CD8-positive, alpha-beta memory T cell (primary cell): ENCODE results near the gene TFDP1. TPM values are rescaled to one million over a fixed set of nuclear protein-coding genes. Genes with fewer than 3 reads are reported as not detected.

ENCODE experiments used
- CTCF ChIA-PET: fragments of 350-600 bp; sonication (Branson Sonifier 250); formaldehyde crosslinking; loops from one replicate; lab custom pipeline; 2021; ENCODE audit warnings: antibody characterized with exemption; lab: Charles Lee
- POLR2A ChIA-PET: fragments of 350-600 bp; sonication (Branson Sonifier 250); formaldehyde crosslinking; loops from one replicate; lab custom pipeline; 2021; ENCODE audit warnings: antibody characterized with exemption; lab: Charles Lee
- DNase-seq, 5 donors: peaks; one replicate each; pipeline versions ENCODE4 v3.0.0 to v3.0.0-alpha.2; 2020 to 2022; ENCODE audit warnings: mixed read lengths in 1 of 5
- H3K27ac ChIP-seq: one replicate; pipeline ENCODE4 v1.7.0; 2013; ENCODE audit warnings: low read depth, mild to moderate bottlenecking, low read length, moderate library complexity
- H3K27me3 ChIP-seq: 2 replicates; pipeline ENCODE4 v1.7.0; 2013; ENCODE audit warnings: low read length, mild to moderate bottlenecking; ENCODE audit not compliant: insufficient read depth, poor library complexity, severe bottlenecking
- H3K36me3 ChIP-seq: 2 replicates; pipeline ENCODE4 v1.7.0; 2013; ENCODE audit warnings: mild to moderate bottlenecking, low read length, moderate library complexity; ENCODE audit not compliant: insufficient read depth
- H3K4me1 ChIP-seq: 2 replicates; pipeline ENCODE4 v1.7.0; 2013; ENCODE audit warnings: mild to moderate bottlenecking, low read length, moderate library complexity; ENCODE audit not compliant: insufficient read depth
- H3K4me3 ChIP-seq: 2 replicates; pipeline ENCODE4 v1.7.0; 2013; ENCODE audit warnings: mild to moderate bottlenecking, low read length
- H3K9me3 ChIP-seq: 2 replicates; pipeline ENCODE4 v1.7.0; 2013; ENCODE audit warnings: mild to moderate bottlenecking, low read length
- H3K27ac Mint-ChIP-seq, 8 donors: one replicate each; pipeline ENCODE4 v1.8.0; 2020 to 2021; ENCODE audit warnings: mixed read lengths in 8 of 8, mild to moderate bottlenecking in 6 of 8, inconsistent platforms in 3 of 8, moderate library complexity in 3 of 8
- H3K27me3 Mint-ChIP-seq, 2 donors: one replicate each; pipeline ENCODE4 v1.8.0; 2020 to 2021; ENCODE audit warnings: mixed read lengths in 2 of 2, mild to moderate bottlenecking in 1 of 2, moderate library complexity in 1 of 2
- H3K36me3 Mint-ChIP-seq, 3 donors: one replicate each; pipeline ENCODE4 v1.8.0; 2020 to 2021; ENCODE audit warnings: mixed read lengths in 3 of 3, inconsistent platforms in 1 of 3, mild to moderate bottlenecking in 1 of 3
- H3K4me1 Mint-ChIP-seq, 3 donors: one replicate each; pipeline ENCODE4 v1.8.0; 2020 to 2021; ENCODE audit warnings: mixed read lengths in 3 of 3, inconsistent platforms in 1 of 3, mild to moderate bottlenecking in 1 of 3
- H3K4me3 Mint-ChIP-seq, 7 donors: one replicate each; pipeline ENCODE4 v1.8.0; 2020 to 2021; ENCODE audit warnings: mixed read lengths in 7 of 7, mild to moderate bottlenecking in 6 of 7, moderate library complexity in 4 of 7, inconsistent platforms in 2 of 7
- H3K9me3 Mint-ChIP-seq, 5 donors: one replicate each; pipeline ENCODE4 v1.8.0; 2020 to 2022; ENCODE audit warnings: mixed read lengths in 5 of 5, mild to moderate bottlenecking in 3 of 5, moderate library complexity in 2 of 5, inconsistent platforms in 1 of 5
- polyA plus RNA-seq: library from polyadenylated mRNA; unstranded; fragments of 300-500 nt; fragmentation: Illumina TruSeq; gene quantifications from one replicate; pipeline ENCODE4 v1.2.3, GENCODE V29; 2021
- total RNA-seq, 2 experiments: library from RNA; stranded (reverse); gene quantifications; one replicate each; pipeline ENCODE4 v1.2.3, GENCODE V29; 2021

Gene TFDP1
- total and polyA plus RNA-seq, 3 experiments from 2014 or later, result 59.6 to 184 (median 176) TPM

GRCh38 chr13:113611996-113612395 is 27.4 kb downstream of the TFDP1 start:
- ChIA-PET CTCF (no interaction called here), POLR2A (no interaction called here)

GRCh38 chr13:113612607-113613006 is 28.1 kb downstream of the TFDP1 start:
- CTCF ChIA-PET, result no interaction called here
- Histone ChIP-seq H3K27me3 (no peaks in the 10 kb centered on the region), H3K9me3 (no peaks in the 10 kb centered on the region), H3K4me1 (no peaks in the 10 kb centered on the region), H3K36me3 (peaks cover 9% of the 10 kb centered on the region), H3K4me3 (no peak overlapping the region), H3K27ac (no peak overlapping the region)
- Mint-ChIP-seq H3K4me3 (no peak overlapping the region), H3K27me3 (no peaks in the 10 kb centered on the region), H3K27ac (no peak overlapping the region), H3K9me3 (no peaks in the 10 kb centered on the region), H3K4me1 (peaks cover 9 to 12% (median 9%) of the 10 kb centered on the region in 3 donors), H3K36me3 (peaks cover 0 to 34% (median 11%) of the 10 kb centered on the region in 3 donors)
- DNase-seq, result no peak
- POLR2A ChIA-PET, result no interaction called here

More at GRCh38 chr13:113611996-113612395, 27.4 kb downstream of the TFDP1 start:
- Mint-ChIP-seq H3K27me3 (no peaks in the 10 kb centered on the region), H3K4me1 (peaks cover 9 to 15% (median 9%) of the 10 kb centered on the region in 3 donors), H3K27ac (no peak overlapping the region), H3K9me3 (no peaks in the 10 kb centered on the region), H3K36me3 (peaks cover 0 to 34% (median 11%) of the 10 kb centered on the region in 3 donors), H3K4me3 (no peak overlapping the region)
- H3K4me3 ChIP-seq, result no peak overlapping the region
- peaks cover 9% of the 10 kb centered on the region for H3K36me3 ChIP-seq
- no peak for DNase-seq
- H3K4me1 ChIP-seq, result no peaks in the 10 kb centered on the region
- H3K27me3 ChIP-seq, result no peaks in the 10 kb centered on the region
- no peaks in the 10 kb centered on the region for H3K9me3 ChIP-seq
- no peak overlapping the region for H3K27ac ChIP-seq

GRCh38 chr13:113613789-113614379 is 29.3 kb downstream of the TFDP1 start:
- Mint-ChIP-seq H3K4me1 (peaks cover 5 to 17% (median 10%) of the 10 kb centered on the region in 3 donors), H3K27ac (no peak overlapping the region), H3K9me3 (no peaks in the 10 kb centered on the region), H3K4me3 (no peak overlapping the region), H3K27me3 (no peaks in the 10 kb centered on the region), H3K36me3 (peaks cover 0 to 36% (median 7%) of the 10 kb centered on the region in 3 donors)
- Histone ChIP-seq H3K4me3 (no peak overlapping the region), H3K4me1 (no peaks in the 10 kb centered on the region), H3K36me3 (peaks cover 9% of the 10 kb centered on the region), H3K9me3 (no peaks in the 10 kb centered on the region), H3K27ac (no peak overlapping the region), H3K27me3 (no peaks in the 10 kb centered on the region)
- ChIA-PET POLR2A (no interaction called here), CTCF (no interaction called here)
- no peak for DNase-seq

DNA sequence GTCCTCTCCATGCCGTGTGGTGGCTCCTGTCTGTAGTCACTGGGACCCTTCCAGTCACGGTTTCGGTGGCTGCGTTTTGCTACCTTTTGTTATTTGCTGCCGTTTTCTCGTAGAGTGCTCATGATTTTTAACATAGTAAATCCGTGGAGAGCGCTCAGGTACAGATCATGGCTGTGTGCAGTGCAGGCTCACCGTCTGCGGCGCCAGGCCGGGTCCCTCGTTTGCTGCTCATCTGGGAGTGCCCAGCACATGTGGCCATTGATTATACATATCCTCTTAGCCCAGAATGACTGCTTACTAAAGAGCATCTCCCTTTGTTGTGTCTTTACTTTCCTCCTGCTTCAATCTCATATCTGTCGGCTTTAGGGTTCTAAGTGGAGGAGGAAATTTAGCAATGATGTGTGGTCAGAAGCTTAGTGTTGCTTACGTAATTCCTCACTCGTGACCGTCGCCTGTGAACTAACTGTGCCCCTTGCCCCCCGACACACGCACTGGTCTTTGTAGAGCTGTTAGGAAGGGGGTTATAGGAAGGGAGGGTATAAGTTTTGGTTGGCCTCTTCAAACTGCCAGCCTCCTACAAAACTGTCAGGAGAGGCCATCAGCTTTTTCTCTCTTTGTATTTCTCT is 31.8 kb downstream of the TFDP1 start:
- no peaks in the 10 kb centered on the region for H3K27me3 ChIP-seq
- peaks cover 0 to 24% (median 0%) of the 10 kb centered on the region in 3 donors for H3K36me3 Mint-ChIP-seq
- H3K4me3 Mint-ChIP-seq, result no peak overlapping the region
- H3K4me1 Mint-ChIP-seq, result peaks cover 5 to 11% (median 7%) of the 10 kb centered on the region in 3 donors
- no peak for DNase-seq
- H3K27ac Mint-ChIP-seq, result no peak overlapping the region
- ChIA-PET POLR2A (no interaction called here), CTCF (no interaction called here)
- H3K27ac ChIP-seq, result no peak overlapping the region
- no peaks in the 10 kb centered on the region for H3K27me3 Mint-ChIP-seq
- H3K36me3 ChIP-seq, result peaks cover 2% of the 10 kb centered on the region
- H3K4me1 ChIP-seq, result no peaks in the 10 kb centered on the region
- no peaks in the 10 kb centered on the region for H3K9me3 Mint-ChIP-seq
- H3K4me3 ChIP-seq, result no peak overlapping the region
- no peaks in the 10 kb centered on the region for H3K9me3 ChIP-seq

GRCh38 chr13:113616991-113617749 is 32.6 kb downstream of the TFDP1 start:
- H3K9me3 ChIP-seq, result no peaks in the 10 kb centered on the region
- ChIA-PET CTCF (no interaction called here), POLR2A (no interaction called here)
- no peaks in the 10 kb centered on the region for H3K36me3 ChIP-seq
- no peaks in the 10 kb centered on the region for H3K27me3 ChIP-seq
- no peak overlapping the region for H3K27ac ChIP-seq
- Mint-ChIP-seq H3K27me3 (no peaks in the 10 kb centered on the region), H3K9me3 (no peaks in the 10 kb centered on the region), H3K4me1 (peaks cover 7 to 11% (median 8%) of the 10 kb centered on the region in 3 donors), H3K36me3 (peaks cover 0 to 18% (median 0%) of the 10 kb centered on the region in 3 donors), H3K4me3 (no peak overlapping the region), H3K27ac (no peak overlapping the region)
- H3K4me1 ChIP-seq, result no peaks in the 10 kb centered on the region
- no peak overlapping the region for H3K4me3 ChIP-seq
- DNase-seq, result no peak

DNA sequence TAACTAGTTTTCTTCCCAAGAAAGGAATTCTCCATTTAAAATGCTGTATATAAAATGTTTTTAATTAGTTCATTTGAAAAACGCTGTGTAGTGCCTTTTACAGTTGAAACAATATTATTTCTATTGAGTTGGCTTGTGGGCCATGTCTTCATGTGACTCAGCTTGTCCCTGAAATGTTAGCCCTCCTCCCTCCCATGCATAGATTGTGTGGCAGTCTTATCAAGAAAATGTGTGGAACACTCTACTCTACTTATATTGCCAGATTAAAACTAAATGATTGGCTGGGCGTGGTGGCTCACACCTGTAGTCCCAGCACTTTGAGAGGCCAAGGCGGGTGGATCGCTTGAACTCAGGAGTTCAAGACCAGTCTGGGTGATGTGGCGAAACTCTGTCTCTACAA is 33.4 kb downstream of the TFDP1 start:
- Histone ChIP-seq H3K27me3 (no peaks in the 10 kb centered on the region), H3K4me3 (no peak overlapping the region), H3K27ac (no peak overlapping the region), H3K9me3 (no peaks in the 10 kb centered on the region), H3K36me3 (no peaks in the 10 kb centered on the region), H3K4me1 (no peaks in the 10 kb centered on the region)
- ChIA-PET POLR2A (no interaction called here), CTCF (no interaction called here)
- peaks cover 7 to 11% (median 8%) of the 10 kb centered on the region in 3 donors for H3K4me1 Mint-ChIP-seq
- peaks cover 0 to 18% (median under 1%) of the 10 kb centered on the region in 3 donors for H3K36me3 Mint-ChIP-seq
- no peaks in the 10 kb centered on the region for H3K9me3 Mint-ChIP-seq
- H3K27me3 Mint-ChIP-seq, result no peaks in the 10 kb centered on the region
- peak overlapping the region in 2 of 8 donors; percentile 33 to 36 for H3K27ac Mint-ChIP-seq
- H3K4me3 Mint-ChIP-seq, result no peak overlapping the region
- no peak for DNase-seq

- peaks cover 7 to 11% (median 8%) of the 10 kb centered on the region in 3 donors for H3K4me1 Mint-ChIP-seq
- no peak overlapping the region for H3K27ac ChIP-seq
- H3K9me3 ChIP-seq, result no peaks in the 10 kb centered on the region
- no peaks in the 10 kb centered on the region for H3K27me3 ChIP-seq
- ChIA-PET CTCF (no interaction called here), POLR2A (no interaction called here)
- peaks cover 0 to 21% (median 1%) of the 10 kb centered on the region in 3 donors for H3K36me3 Mint-ChIP-seq
- H3K36me3 ChIP-seq, result no peaks in the 10 kb centered on the region
- no peaks in the 10 kb centered on the region for H3K9me3 Mint-ChIP-seq
- no peaks in the 10 kb centered on the region for H3K27me3 Mint-ChIP-seq
- no peaks in the 10 kb centered on the region for H3K4me1 ChIP-seq
- no peak for DNase-seq
- no peak overlapping the region for H3K4me3 Mint-ChIP-seq
- no peak overlapping the region for H3K4me3 ChIP-seq
- H3K27ac Mint-ChIP-seq, result no peak overlapping the region
Observed at GRCh38 chr13:113618455-113618854, 33.9 kb downstream of the TFDP1 start.
